Hematopoietic multipotent progenitor cell treated with erythropoietin and hydrocortisone succinate and interleukin-3 and kit ligand, for 17 days (in vitro differentiated cells): Measurements from ENCODE around the gene PPT2.

Experiments
- DNase-seq: peaks from one replicate; pipeline ENCODE4 v3.0.0-alpha.2; 2015; ENCODE audit warnings: low spot score

PPT2 gene

DNA sequence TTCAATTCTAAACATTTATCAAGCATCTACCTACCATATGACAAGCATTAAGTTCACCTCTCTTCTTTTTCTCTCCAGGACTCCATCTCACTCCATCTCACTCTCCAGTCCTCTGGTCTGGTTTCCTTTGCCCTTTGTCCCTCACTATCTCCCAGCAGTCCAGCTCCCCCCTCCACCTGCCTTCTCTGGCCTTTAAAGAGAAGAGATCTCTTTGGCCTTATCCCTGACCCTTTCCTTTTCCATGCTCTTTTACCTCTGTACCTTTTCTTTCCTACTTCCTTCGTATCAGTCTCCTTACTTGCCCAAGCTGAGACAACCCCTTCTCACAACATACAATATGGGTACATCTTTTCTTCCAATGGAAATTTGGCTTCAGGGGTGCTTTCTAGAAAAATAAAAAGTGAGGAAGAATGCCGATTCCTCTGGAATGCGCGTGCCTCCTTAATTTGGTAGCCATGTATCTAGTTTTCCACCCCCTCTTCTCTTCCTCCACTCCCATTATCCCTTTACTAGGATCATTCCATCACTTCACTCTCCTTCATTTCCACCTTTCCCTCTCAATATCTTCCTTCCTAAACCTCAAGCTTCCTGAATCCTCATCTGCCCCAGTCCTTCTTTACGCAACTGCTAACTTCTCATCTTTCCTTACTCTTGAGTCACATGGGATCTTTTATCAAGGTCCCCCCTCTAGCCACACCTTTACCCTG, 22.7 kb downstream of the PPT2 start:
- peak; percentile 63 for DNase-seq

DNA sequence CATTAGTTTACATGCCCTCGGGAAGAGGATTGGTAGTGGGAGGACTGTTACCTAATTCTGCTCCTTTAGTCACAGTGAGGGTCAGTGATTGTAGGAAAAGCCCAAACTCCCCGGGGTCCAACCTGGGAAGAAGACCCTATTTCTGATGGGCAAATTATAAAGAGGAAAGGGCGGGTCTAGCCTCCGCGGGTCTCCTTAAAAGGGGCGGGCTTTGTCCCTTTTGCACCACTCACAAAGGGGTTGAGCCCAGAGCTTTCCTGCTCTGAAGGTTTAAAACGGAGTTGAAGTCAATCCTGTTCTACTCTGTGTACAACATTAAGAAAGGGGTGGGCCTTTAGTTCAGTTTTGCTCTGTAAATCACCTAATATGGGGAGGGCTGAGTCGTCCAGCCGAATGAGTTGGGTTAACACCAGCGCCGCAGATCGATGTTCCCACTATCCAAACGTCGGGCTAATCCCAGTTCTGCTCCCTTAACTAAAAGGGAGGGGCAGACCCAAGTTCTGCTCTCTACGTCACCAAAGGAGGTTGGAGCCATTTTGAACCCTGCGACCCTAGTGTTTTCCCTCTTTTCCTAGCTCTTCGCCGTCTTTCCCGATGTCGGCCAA, 23.3 kb downstream of the PPT2 start:
- DNase-seq, result no peak

DNA sequence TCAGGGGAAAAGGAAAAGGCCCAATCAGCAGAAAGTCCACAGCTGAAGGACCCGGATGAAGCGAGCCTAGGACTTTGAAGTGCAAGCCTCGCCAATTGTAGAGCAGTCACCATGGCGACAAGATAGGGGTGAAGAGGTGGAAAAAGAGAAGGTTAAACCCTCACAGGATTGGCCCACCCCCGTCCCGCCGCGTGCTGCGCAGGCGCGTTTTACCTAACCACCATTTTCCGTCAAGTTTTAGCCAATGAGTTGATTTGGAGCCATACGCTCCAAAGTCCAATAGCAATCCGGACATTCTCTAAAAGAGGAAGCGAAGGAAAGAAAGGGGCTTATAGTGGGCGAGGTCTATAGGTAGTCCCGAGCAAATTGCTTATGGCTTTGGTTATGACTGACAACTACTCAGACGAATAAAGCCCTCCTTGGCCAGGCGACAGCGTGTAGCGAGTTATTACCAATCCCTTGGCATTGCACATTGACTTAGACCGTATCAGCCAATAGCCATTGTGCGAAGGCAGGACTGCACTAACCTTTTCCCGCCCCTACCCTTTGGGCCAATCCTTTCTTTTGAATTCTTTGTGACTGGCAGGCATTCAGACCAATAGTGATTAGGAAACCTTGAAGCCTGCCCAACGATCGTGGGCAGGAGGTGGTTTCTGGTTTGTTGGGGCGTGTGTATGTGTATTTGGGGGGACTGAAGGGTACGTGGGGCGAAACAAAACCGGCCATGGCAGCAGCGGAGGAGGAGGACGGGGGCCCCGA, 24.0 kb downstream of the PPT2 start, which contains the start of gene RNF5:
RNF5 (plus strand) TSS at position 618 of the 759 bp plus-strand sequence; CDS start at position 725, 107 bp downstream.
- peak; percentile 99 for DNase-seq

- DNase-seq, result peak; percentile 50
Measured at GRCh38 chr6:32178547-32179440, 24.9 kb downstream of the PPT2 start.

DNA sequence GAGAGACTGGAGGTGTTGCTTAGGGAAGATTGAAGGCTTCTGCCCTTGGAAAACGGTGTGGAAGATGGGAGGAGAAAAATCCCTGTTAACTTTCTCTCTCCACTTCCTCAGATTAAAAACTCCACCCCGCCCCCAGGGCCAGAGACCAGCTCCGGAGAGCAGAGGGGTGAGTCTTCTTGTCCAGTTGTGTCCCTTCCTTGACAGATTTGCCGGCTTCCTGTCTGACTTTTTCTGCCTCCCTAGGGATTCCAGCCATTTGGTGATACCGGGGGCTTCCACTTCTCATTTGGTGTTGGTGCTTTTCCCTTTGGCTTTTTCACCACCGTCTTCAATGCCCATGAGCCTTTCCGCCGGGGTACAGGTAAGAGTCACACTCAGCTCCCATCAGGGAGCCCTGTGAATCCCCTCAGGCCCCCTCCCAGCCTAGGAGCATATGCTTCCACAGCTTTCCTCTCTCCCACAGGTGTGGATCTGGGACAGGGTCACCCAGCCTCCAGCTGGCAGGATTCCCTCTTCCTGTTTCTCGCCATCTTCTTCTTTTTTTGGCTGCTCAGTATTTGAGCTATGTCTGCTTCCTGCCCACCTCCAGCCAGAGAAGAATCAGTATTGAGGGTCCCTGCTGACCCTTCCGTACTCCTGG, 25.9 kb downstream of the PPT2 start:
- DNase-seq, result no peak

- DNase-seq, result no peak
Measured at GRCh38 chr6:32181148-32181702, 27.3 kb downstream of the PPT2 start.

- peak; percentile 75 for DNase-seq
Measured at GRCh38 chr6:32181915-32182529, 28.1 kb downstream of the PPT2 start.

- DNase-seq, result peak; percentile 52
Measured at GRCh38 chr6:32182555-32182981, 28.6 kb downstream of the PPT2 start.

DNA sequence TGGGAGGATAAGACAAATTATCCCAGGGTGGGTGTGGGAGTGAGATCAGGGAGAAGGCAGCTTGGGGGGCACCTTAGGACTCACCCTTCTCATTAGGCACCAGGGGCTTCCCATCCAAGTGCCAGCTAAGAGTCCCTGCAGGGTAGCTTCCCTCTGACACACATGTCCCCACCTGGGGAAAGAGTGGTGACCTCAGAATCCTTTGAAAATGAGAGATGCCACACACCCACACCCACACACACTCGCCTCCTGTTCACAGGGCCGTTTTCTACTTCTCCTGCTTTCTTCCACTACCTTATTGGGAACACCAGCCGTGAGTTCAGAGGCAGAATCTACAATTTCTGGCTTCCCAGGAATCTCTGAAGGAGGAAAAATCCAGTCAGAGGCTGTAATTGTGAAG, 29.1 kb downstream of the PPT2 start:
- DNase-seq, result no peak

DNA sequence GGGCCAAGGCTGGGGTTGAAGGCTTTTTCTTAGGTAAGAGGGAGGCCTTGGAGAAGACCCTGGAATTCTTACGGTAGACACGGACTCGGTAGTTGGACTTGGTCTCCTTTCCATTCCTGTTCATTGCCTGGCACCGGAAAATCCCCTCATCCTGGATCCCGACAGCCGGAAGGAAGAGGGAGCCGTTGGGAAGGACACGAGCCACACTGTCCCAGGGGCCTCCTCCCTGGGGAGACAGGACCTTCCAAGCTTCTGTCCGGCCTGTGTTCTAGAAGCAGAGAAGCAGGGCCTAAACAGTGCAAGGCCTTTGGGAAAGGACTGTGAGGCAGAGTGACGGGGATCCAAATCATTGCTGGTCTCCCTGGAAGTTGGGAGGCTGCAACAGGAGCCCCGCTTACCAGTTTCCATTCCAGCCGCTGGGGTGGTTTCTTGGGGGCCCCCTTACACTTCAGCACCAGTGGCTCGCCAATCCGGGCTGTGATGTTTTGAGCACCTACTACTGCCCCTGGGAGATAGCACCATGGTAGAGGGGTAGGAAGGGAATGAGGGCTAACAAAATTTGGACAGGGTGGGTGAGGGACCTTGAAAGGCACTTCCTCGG, 29.6 kb downstream of the PPT2 start:
- no peak for DNase-seq

- peak; percentile 53 for DNase-seq
Measured at GRCh38 chr6:32184084-32184640, 30.2 kb downstream of the PPT2 start, which contains the start of gene AGER. AGER (minus strand) TSS chr6:32184253; CDS start chr6:32184222, 31 bp downstream.

GRCh38 chr6:32185681-32186131, 31.8 kb downstream of the PPT2 start:
- DNase-seq, result peak; percentile 92

GRCh38 chr6:32186151-32186840, 32.4 kb downstream of the PPT2 start:
- peak; percentile 41 for DNase-seq

DNA sequence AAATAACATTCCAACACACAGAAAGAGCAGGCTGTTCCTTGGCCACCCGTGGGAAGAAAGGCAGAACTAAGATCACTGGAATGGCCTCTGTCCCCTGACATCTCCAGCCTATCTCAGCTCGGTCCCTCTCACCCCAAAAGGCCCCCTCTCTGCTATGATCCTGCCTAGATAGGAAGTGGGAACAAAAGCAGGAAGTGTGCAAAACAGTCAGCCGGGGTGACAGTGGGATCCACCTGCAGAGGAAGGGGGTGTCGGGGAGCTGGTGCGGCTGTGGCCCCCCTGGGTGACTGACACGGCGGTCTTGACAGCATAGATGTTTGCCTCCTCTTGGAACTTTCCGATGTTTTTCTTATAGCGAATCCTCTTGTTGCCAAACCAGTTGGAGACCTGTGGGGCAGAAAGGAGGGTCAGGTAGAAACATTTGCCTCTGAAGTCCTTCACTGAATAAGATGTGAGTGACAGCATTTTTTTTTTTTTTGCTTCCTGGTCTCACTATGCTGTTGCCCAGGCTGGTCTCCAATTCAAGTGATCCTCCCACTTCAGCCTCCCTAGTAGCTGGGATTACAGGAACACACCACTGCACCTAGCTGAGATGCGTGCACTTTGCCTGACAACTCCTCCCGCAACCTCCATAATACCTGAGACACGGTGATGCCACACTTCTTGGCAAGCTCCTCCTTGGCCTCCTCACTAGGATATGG, 33.2 kb downstream of the PPT2 start:
- no peak for DNase-seq

DNA sequence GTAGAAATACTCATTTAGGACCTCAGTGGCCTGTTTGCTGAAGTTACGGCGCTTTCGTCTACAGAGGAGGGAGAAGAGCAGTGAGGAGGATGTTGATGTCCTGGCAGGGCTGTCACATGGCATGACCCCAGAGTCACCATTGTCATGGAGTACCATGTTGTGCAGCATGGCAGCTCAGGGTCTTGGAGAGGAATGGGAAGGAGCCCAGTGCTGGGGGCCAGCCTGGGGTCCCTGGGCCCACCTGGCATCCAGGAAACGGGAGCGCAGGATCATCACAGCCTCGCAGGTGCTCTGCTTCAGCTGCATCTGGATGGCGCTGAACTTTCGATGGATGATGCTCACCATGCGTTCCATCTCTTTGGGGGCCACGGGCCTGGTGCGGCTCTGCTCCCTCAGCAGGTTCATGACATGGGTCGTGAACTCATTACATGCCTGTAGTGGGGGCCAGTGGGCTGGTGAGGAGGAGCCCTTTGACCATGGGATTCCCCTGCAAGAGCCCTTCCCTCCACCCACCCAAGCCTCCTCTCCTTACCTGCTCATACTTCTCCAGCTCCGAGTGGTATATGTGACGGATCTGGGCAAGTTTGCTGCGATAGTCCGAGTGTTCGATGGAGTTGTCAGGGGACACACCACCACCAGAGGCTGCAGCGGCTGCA, 33.9 kb downstream of the PPT2 start:
- peak; percentile 11 for DNase-seq

- DNase-seq, result peak; percentile 13
Measured at GRCh38 chr6:32188381-32189068, 34.6 kb downstream of the PPT2 start.

- peak; percentile 34 for DNase-seq
Measured at GRCh38 chr6:32189069-32189741, 35.3 kb downstream of the PPT2 start.
